ENCODE measurements around the gene DROSHA. TPM values are rescaled to one million over a fixed set of nuclear protein-coding genes. Genes with fewer than 3 reads are reported as not detected.
A peak's percentile ranks its signal among the peaks of the same experiment; 100 is the strongest.
"Not testable (repeated sequence)": the region's sequence is repeated elsewhere in the genome, so short reads cannot be mapped to it uniquely, and the experiment has no call there.

Gene DROSHA, protein sequence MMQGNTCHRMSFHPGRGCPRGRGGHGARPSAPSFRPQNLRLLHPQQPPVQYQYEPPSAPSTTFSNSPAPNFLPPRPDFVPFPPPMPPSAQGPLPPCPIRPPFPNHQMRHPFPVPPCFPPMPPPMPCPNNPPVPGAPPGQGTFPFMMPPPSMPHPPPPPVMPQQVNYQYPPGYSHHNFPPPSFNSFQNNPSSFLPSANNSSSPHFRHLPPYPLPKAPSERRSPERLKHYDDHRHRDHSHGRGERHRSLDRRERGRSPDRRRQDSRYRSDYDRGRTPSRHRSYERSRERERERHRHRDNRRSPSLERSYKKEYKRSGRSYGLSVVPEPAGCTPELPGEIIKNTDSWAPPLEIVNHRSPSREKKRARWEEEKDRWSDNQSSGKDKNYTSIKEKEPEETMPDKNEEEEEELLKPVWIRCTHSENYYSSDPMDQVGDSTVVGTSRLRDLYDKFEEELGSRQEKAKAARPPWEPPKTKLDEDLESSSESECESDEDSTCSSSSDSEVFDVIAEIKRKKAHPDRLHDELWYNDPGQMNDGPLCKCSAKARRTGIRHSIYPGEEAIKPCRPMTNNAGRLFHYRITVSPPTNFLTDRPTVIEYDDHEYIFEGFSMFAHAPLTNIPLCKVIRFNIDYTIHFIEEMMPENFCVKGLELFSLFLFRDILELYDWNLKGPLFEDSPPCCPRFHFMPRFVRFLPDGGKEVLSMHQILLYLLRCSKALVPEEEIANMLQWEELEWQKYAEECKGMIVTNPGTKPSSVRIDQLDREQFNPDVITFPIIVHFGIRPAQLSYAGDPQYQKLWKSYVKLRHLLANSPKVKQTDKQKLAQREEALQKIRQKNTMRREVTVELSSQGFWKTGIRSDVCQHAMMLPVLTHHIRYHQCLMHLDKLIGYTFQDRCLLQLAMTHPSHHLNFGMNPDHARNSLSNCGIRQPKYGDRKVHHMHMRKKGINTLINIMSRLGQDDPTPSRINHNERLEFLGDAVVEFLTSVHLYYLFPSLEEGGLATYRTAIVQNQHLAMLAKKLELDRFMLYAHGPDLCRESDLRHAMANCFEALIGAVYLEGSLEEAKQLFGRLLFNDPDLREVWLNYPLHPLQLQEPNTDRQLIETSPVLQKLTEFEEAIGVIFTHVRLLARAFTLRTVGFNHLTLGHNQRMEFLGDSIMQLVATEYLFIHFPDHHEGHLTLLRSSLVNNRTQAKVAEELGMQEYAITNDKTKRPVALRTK (N-terminal part only)
- polyA plus RNA-seq (ENCODE audit: insufficient read length), result 115 TPM
- long read RNA-seq, donor 1, transcript DROSHA-221 (3 exons, 567 nt), result major isoform, 5 of 40 reads
- long read RNA-seq, donor 1, partial matches to known transcripts, result 17 of 40 reads
- long read RNA-seq, donor 1, other reads (novel, unspliced or antisense), result 14 of 40 reads
- long read RNA-seq, donor 2, transcript DROSHA-221 (3 exons, 567 nt), result major isoform, 10 of 22 reads
- long read RNA-seq, donor 2, partial matches to known transcripts, result 11 of 22 reads
- long read RNA-seq, donor 2, other reads (novel, unspliced or antisense), result 0 of 22 reads
- long read RNA-seq, donor 3, transcript DROSHA-221 (3 exons, 567 nt), result major isoform, 5 of 73 reads
- long read RNA-seq, donor 3, partial matches to known transcripts, result 68 of 73 reads
- long read RNA-seq, donor 3, other reads (novel, unspliced or antisense), result 0 of 73 reads
- long read RNA-seq, donor 4, partial matches to known transcripts, result 0 of 1 reads
- long read RNA-seq, donor 4, other reads (novel, unspliced or antisense), result 0 of 1 reads
- long read RNA-seq, donor 5, full-length matches to known transcripts, result 12 of 23 reads
- long read RNA-seq, donor 5, partial matches to known transcripts, result 11 of 23 reads
- long read RNA-seq, donor 5, other reads (novel, unspliced or antisense), result 0 of 23 reads
- long read RNA-seq, donor 6, transcript DROSHA-221 (3 exons, 567 nt), result major isoform, 7 of 19 reads
- long read RNA-seq, donor 6, partial matches to known transcripts, result 11 of 19 reads
- long read RNA-seq, donor 6, other reads (novel, unspliced or antisense), result 0 of 19 reads
- long read RNA-seq, donor 7, transcript DROSHA-221 (3 exons, 567 nt), result major isoform, 10 of 28 reads
- long read RNA-seq, donor 7, partial matches to known transcripts, result 18 of 28 reads
- long read RNA-seq, donor 7, other reads (novel, unspliced or antisense), result 0 of 28 reads
- long read RNA-seq, donor 8, transcript DROSHA-221 (3 exons, 567 nt), result major isoform, 5 of 10 reads
- long read RNA-seq, donor 8, partial matches to known transcripts, result 5 of 10 reads
- long read RNA-seq, donor 8, other reads (novel, unspliced or antisense), result 0 of 10 reads

DNA sequence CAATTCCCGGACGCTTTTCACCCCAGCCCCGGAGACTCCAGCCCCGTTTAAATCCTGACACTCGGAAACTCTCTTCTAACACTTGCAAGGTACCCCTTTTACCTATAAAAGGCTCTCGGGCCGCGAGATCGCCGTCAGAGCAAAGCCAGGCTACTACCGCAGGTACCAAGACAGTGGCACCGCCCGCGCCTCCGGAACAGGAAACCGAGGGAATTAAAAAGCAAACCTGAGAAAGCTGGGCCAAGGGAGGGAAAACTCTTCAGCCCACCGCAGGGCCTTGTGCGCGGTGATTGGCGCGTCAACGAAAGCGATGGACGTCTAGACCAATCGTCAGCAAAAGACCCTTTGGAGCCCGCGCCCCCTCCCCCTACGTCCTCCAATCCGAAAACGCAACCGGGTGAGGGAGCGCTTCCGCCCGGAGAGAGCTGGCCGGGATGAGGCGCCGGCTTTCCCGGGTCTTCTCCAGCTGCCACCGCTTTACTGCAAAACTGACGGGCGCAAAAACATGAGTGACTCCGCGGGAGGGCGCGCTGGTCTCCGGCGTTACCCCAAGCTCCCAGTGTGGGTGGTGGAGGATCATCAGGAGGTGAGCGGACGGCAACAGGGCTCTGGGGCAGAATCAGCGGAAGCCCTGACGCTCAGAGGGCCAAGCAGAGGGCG, at the start of gene DROSHA, which contains the start of gene C5orf22:
TSS of gene DROSHA (minus strand) at position 206 of the 660 bp plus-strand sequence. CDS start 3,034 bp downstream, outside the sequence.
TSS of gene C5orf22 (plus strand) at position 414 of the 660 bp plus-strand sequence. CDS start at position 506, 92 bp downstream.
- DNase-seq, result peak; percentile 97

DNA sequence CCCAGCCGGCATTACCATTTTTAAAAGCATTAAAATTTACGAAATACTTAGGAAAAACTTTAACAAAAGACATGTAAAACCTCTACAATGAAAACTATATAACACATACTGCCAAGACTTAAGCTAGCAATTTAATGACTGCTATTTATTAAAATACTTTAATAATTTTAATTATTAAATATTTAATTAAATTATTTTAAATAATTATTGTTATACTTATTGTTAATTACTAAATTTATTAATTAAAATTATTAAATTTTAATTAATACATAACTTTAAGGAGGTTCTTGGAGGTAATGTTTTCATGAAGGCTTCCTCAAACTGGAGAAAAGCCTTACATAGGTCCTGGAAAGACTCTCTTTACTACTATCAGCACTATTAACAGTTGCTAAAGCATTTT, 47.7 kb upstream of the DROSHA start:
- no peak for DNase-seq

GRCh38 chr5:31577438-31577837, 45.5 kb upstream of the DROSHA start:
- no peak for DNase-seq

GRCh38 chr5:31574772-31575171, 42.9 kb upstream of the DROSHA start:
- no peak for DNase-seq

DNA sequence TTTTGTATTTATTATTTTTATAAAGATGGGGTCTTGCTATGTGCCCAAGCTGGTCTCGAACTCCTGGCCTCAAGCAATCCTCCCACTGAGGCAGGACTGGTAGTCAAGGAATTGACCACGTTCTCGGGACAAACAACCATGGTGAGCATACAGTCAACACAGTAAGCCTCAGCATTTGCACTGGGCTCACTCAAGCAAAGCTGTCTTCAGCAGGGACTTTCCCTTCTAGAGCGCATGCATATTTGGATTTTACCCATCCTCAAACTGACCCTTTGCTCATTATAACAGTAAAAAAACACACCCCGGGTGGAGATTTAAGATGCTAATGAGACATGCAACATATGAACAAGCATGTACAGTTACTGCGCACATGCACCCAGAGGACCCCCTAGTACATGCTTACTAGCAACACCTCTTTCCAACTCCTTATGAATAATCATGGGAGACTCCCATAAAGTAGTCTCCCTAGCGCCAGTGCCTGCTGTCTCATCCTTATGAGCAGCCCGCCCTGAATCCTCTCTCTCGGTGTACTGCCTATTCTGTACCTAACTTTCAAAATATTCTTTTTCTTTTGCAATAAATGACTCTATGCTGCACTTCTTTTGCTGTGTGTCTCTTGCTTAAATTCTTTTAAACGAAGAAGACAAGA, 41.7 kb upstream of the DROSHA start:
- no peak for DNase-seq

DNA sequence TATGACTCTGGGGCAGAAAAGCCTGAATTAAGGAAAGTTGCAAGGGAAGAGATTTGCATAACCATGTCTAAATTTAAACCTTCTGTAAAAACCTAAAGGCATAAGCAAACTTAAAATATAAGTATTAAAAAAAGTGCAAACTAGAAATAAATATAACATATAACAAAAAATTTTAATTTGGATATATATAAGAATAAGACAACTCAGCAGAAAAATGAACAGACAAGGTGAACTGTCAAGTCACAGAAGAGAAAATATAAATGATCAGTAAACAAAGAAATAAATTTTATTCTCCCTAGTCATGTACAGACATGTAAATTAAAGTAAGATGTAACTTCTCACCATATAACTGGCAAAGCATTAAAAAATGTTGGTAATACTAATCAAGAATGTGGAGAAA, 37.2 kb upstream of the DROSHA start:
- no peak for DNase-seq

- no peak for DNase-seq
Measured at GRCh38 chr5:31568302-31568835, 36.5 kb upstream of the DROSHA start.

DNA sequence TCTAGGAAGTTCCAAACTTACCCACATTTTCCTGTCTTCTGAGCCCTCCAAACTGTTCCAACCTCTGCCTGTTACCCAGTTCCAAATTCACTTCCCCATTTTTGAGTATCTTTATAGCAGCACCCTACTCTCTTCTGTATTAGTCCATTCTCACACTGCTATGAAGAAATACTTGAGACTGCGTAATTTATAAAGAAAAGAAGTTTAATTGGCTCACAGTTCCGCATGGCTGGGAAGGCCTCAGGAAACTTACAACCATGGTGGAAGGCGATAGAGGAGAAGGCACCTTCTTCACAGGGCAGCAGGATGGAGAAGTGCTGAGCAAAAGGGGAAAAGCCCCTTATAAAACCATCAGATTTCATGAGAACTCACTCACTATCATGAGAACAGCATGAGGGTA, 34.5 kb upstream of the DROSHA start:
- DNase-seq, result not testable (repeated sequence)

GRCh38 chr5:31563216-31563615, 31.3 kb upstream of the DROSHA start:
- no peak for DNase-seq

- DNase-seq, result no peak
Measured at GRCh38 chr5:31561946-31562345, 30.1 kb upstream of the DROSHA start.

GRCh38 chr5:31559942-31560341, 28.0 kb upstream of the DROSHA start:
- DNase-seq, result no peak

GRCh38 chr5:31556461-31556860, 24.6 kb upstream of the DROSHA start:
- no peak for DNase-seq

DNA sequence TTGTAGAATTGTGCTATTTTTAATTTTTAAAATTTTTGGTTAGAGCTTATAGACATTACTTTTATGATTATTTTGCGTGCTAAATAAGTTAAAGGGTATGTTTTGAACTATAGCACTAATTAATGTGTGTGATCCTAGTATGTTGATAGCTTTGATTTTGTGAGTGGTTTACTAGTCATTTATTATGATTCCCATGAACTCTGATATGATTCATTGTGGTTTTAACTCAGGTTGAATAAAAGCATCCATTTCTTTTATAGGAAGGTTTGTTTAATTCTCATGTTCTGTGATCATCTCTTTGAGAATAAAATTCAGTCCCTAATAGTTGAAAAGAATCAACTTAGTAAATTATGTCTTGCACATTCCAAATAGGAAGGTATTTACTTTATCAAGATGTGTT, 22.7 kb upstream of the DROSHA start:
- no peak for DNase-seq

DNA sequence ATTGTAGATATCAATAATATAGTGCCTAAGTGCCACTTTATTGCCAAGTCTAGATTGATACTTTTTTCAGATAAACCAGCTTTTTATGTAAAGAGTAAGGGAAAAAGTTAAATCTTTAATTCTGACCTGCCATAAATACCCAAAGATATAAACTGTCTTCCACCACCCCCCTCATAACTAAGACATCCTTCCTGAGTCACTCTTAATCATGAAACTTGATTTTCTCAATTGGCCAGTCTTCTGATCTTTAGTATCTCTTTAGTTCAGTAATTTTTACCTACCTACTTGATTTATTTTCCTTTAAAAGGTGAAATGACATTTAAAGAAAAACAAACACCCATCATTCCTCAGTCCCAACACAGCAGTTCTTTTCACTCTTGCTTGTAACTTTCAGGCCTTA, 22.0 kb upstream of the DROSHA start:
- DNase-seq, result no peak

DNA sequence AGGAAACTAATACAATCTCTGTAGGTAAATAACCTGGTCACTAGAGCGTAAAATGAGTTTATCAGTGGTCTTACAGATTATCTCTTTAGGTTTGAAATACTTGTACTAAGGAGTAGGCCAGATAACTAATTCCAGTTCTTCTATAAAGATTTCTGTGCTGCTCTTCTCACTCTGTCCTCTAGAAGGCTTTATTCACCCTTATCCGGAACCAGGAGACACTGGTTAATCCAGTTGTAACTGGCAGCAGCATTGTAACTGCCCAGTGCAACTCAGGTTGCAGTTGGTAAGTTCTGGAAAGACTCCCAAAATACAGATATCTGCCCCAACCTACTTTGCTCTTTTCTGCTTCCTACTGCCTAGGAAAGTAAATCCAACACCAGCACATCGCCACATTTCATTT, 20.0 kb upstream of the DROSHA start:
- DNase-seq, result no peak

DNA sequence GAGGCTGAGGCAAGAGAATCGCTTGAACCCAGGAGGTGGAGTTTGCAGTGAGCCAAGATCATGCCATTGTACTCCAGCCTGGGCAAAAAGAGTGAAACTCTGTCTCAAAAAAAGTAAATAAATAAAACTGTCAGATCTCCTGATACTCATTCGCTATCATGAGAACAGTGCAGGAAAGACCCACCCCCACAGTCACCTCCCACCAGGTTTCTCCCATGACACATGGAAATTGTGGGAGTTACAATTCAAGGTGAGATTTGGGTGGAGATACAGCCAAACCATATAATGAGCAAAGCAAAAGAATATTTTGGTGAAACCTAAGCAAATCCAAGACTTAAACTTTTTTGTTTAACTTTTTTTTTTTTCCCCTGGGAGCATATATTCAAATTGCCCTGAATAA, 17.2 kb upstream of the DROSHA start:
- not testable (repeated sequence) for DNase-seq

GRCh38 chr5:31537851-31538250, 6.0 kb upstream of the DROSHA start:
- no peak for DNase-seq

GRCh38 chr5:31537349-31537748, 5.5 kb upstream of the DROSHA start:
- DNase-seq, result no peak
